ENCODE results near the gene TMEM131L. TPM values are rescaled to one million over a fixed set of nuclear protein-coding genes. Genes with fewer than 3 reads are reported as not detected.
A peak's percentile ranks its signal among the peaks of the same experiment; 100 is the strongest.
"Not testable (repeated sequence)": the region's sequence is repeated elsewhere in the genome, so short reads cannot be mapped to it uniquely, and the experiment has no call there.

TMEM131L gene
- total RNA-seq, 1 donor from 2014 or later, result 29.8 TPM

DNA sequence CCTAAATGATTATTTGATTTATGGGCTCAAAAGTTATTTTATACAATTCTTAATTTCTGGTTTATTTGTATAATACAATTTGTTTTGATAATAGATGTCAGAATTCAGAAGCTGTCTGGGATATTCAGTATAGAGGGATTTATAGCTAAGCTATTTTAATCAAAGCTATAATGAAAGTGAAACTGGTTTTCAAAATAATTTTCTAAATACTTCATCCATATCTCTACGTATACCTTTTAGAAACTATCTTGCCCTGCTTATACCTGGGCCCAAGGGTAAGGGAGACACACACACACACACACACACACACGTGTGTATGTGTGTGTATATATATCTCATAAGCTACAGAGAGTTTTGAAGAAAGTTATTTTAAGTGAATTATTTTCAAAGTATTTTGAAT is 2.9 kb downstream of the TMEM131L start:
- H3K36me3 Mint-ChIP-seq (ENCODE audit: low read depth, unreplicated experiment), result peaks cover 17% of the 10 kb centered on the region
- TF ChIP-seq, protein P1, sequence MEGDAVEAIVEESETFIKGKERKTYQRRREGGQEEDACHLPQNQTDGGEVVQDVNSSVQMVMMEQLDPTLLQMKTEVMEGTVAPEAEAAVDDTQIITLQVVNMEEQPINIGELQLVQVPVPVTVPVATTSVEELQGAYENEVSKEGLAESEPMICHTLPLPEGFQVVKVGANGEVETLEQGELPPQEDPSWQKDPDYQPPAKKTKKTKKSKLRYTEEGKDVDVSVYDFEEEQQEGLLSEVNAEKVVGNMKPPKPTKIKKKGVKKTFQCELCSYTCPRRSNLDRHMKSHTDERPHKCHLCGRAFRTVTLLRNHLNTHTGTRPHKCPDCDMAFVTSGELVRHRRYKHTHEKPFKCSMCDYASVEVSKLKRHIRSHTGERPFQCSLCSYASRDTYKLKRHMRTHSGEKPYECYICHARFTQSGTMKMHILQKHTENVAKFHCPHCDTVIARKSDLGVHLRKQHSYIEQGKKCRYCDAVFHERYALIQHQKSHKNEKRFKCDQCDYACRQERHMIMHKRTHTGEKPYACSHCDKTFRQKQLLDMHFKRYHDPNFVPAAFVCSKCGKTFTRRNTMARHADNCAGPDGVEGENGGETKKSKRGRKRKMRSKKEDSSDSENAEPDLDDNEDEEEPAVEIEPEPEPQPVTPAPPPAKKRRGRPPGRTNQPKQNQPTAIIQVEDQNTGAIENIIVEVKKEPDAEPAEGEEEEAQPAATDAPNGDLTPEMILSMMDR (IDR thresholded peaks at IDR 0.05; ENCODE audit: unreplicated experiment), result no peak
- no peak for DNase-seq (ENCODE audit: low spot score)
- no peak overlapping the region for H3K4me3 Mint-ChIP-seq (ENCODE audit: unreplicated experiment)
- H3K9me3 Mint-ChIP-seq (ENCODE audit: unreplicated experiment), result no peaks in the 10 kb centered on the region
- H3K4me1 Mint-ChIP-seq (ENCODE audit: unreplicated experiment), result peaks cover 36% of the 10 kb centered on the region
- H3K27me3 Mint-ChIP-seq (ENCODE audit: unreplicated experiment), result peaks cover 16% of the 10 kb centered on the region
- no peak overlapping the region for H3K27ac Mint-ChIP-seq (ENCODE audit: unreplicated experiment)

DNA sequence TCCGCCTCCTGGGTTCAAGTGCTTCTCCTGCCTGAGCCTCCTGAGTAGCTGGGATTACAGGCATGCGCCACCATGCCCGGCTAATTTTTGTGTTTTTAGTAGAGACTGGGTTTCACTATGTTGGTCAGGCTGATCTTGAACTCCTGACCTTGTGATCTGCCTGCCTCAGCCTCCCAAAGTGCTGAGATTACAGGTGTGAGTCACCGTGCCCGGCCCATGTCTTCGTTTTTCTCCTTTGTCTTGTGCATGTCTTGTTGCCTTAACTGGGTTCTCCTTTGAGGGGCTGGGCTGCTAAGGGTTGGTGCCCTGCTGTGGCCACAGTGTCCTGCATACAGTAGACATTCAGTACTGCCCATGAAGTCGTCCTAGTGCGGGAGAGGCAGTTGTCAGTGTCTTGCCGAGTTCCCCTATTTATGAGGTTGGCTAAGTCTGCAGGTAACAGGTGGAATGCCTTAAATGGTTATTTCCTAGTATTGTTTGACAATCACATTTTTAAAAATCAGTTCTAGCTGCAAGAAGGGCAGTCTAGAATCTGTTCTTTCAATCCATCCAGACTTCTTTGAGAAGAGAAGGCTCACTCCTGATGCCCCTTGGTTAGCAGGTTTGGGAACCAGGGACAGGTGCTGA is 5.0 kb downstream of the TMEM131L start:
- DNase-seq (ENCODE audit: low spot score); H3K9me3 Mint-ChIP-seq (ENCODE audit: unreplicated experiment); H3K4me3 Mint-ChIP-seq (ENCODE audit: unreplicated experiment); H3K27ac Mint-ChIP-seq (ENCODE audit: unreplicated experiment); H3K27me3 Mint-ChIP-seq (ENCODE audit: unreplicated experiment): not testable (repeated sequence)
- H3K36me3 Mint-ChIP-seq (ENCODE audit: low read depth, unreplicated experiment), result peaks cover 28% of the 10 kb centered on the region
- H3K4me1 Mint-ChIP-seq (ENCODE audit: unreplicated experiment), result peaks cover 21% of the 10 kb centered on the region

DNA sequence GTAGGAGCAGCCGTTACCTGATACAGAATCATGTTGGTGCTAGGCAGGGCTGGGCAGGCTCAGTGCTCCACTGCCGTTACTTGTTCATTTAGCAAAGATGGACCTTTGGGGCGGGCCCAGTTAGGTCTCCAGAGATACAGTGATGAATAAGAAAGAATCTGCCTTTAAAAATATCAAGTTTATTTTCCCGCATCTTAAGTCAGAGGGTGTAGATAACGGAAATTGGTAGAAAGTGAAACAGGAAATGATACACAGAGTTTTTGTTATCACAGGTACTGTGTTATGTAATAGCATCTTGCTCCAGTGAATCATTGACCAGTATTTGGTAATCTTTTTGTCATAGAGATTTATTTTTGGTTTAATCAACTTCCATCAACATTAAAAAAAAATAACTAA is 5.5 kb downstream of the TMEM131L start:
- no peak overlapping the region for H3K4me3 Mint-ChIP-seq (ENCODE audit: unreplicated experiment)
- TF ChIP-seq, protein P1 (IDR thresholded peaks at IDR 0.05; ENCODE audit: unreplicated experiment), result no peak
- peaks cover 28% of the 10 kb centered on the region for H3K36me3 Mint-ChIP-seq (ENCODE audit: low read depth, unreplicated experiment)
- DNase-seq (ENCODE audit: low spot score), result no peak
- H3K27ac Mint-ChIP-seq (ENCODE audit: unreplicated experiment), result no peak overlapping the region
- no peaks in the 10 kb centered on the region for H3K9me3 Mint-ChIP-seq (ENCODE audit: unreplicated experiment)
- peaks cover 21% of the 10 kb centered on the region for H3K4me1 Mint-ChIP-seq (ENCODE audit: unreplicated experiment)
- peaks cover 7% of the 10 kb centered on the region for H3K27me3 Mint-ChIP-seq (ENCODE audit: unreplicated experiment)

DNA sequence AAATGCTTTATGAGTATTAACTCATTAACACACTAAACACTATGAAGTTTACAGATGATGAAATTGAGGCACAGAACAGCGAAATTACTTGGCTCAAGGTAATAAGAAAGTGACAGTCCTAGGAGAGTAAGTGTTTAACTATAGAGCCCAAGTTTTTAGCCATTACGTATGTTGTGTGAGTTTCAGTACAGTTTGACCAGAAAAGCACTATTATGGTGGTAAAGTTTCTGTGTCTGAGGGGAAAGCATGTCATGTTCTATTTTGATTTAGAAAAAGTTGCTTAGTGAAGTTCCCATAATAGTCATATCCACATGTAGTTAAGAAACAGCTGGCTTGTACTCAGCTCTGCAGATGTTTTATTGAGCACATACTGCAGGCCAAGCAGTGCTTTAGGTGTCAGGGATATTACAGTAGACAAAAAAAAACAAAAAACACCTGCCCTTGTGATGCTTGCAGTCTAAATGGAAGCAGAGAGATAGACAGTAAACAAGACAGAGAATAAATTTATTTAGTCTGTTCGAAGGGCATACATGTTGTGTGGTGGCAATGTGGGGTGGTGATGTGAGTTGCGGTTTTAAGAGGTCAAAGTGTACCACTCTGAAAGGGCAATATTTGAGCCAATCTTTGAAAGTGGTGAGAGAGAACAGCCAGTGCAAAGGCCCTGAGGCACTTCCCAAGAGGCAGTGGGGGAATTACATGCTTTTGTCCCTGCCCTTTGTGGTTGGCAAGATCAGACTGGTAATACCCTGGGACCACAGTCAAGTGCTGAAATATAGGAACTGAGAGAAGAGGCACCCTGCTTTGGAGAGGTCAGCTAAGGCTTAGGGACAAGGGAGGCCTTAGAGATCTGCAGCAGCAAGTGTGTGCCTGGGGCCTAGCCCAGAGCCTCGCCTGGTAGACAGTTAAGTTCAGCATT is 6.2 kb downstream of the TMEM131L start:
- Mint-ChIP-seq H3K36me3 (ENCODE audit: low read depth, unreplicated experiment) (peaks cover 33% of the 10 kb centered on the region), H3K4me1 (ENCODE audit: unreplicated experiment) (peaks cover 17% of the 10 kb centered on the region), H3K9me3 (ENCODE audit: unreplicated experiment) (no peaks in the 10 kb centered on the region), H3K4me3 (ENCODE audit: unreplicated experiment) (peak overlapping the region; percentile 7), H3K27me3 (ENCODE audit: unreplicated experiment) (peaks cover 5% of the 10 kb centered on the region), H3K27ac (ENCODE audit: unreplicated experiment) (peak overlapping the region; percentile 4)
- DNase-seq (ENCODE audit: low spot score), result no peak
- TF ChIP-seq, protein P1 (IDR thresholded peaks at IDR 0.05; ENCODE audit: unreplicated experiment), result no peak

DNA sequence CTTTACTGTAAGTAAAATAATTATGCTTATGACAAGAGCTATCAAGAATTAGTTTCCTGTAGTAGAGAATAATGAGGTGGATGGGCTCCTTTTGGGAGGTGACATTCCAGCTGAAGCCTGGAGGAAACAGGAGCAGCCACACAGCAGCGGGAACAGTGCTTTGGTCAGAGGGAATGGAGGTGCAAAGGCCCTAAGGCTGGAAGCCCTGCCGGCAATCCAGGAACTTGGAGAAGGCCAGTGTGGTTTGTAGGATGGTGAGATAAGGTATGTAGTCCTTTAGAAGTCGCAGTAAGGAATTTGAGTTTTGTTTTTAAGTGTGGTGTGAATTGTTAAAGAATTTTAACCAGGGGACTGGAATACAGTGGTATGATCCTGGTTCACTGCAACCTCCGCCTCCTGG is 8.1 kb downstream of the TMEM131L start:
- Mint-ChIP-seq H3K27ac (ENCODE audit: unreplicated experiment) (no peak overlapping the region), H3K4me1 (ENCODE audit: unreplicated experiment) (peaks cover 10% of the 10 kb centered on the region), H3K36me3 (ENCODE audit: low read depth, unreplicated experiment) (peaks cover 33% of the 10 kb centered on the region), H3K27me3 (ENCODE audit: unreplicated experiment) (peaks cover 2% of the 10 kb centered on the region), H3K9me3 (ENCODE audit: unreplicated experiment) (no peaks in the 10 kb centered on the region), H3K4me3 (ENCODE audit: unreplicated experiment) (no peak overlapping the region)
- no peak for DNase-seq (ENCODE audit: low spot score)
- TF ChIP-seq, protein P1 (IDR thresholded peaks at IDR 0.05; ENCODE audit: unreplicated experiment), result no peak

Measured in endothelial cell (in vitro differentiated cells).